ENCODE results near the gene EEF1AKMT4.
A peak's percentile ranks its signal among the peaks of the same experiment; 100 is the strongest.

The EEF1AKMT4 gene

GRCh38 chr3:184275961-184276910, 26.8 kb downstream of the EEF1AKMT4 start, which contains the start of gene ECE2:
ECE2 (plus strand) TSS chr3:184276022; CDS start chr3:184276154, 132 bp downstream.
- no peak within 1 kb of the TSS for H3K4me3 ChIP-seq (ENCODE audit: low read depth, low read length)
- TF ChIP-seq, protein P1, sequence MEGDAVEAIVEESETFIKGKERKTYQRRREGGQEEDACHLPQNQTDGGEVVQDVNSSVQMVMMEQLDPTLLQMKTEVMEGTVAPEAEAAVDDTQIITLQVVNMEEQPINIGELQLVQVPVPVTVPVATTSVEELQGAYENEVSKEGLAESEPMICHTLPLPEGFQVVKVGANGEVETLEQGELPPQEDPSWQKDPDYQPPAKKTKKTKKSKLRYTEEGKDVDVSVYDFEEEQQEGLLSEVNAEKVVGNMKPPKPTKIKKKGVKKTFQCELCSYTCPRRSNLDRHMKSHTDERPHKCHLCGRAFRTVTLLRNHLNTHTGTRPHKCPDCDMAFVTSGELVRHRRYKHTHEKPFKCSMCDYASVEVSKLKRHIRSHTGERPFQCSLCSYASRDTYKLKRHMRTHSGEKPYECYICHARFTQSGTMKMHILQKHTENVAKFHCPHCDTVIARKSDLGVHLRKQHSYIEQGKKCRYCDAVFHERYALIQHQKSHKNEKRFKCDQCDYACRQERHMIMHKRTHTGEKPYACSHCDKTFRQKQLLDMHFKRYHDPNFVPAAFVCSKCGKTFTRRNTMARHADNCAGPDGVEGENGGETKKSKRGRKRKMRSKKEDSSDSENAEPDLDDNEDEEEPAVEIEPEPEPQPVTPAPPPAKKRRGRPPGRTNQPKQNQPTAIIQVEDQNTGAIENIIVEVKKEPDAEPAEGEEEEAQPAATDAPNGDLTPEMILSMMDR (IDR thresholded peaks at IDR 0.05; ENCODE audit: low read depth, low read length, missing control alignments), result no peak
- no peak for DNase-seq (ENCODE audit: low read depth)

- TF ChIP-seq, protein P1 (IDR thresholded peaks at IDR 0.05; ENCODE audit: low read depth, low read length, missing control alignments), result no peak
- no peak overlapping the region for H3K4me3 ChIP-seq (ENCODE audit: low read depth, low read length)
- DNase-seq (ENCODE audit: low read depth), result no peak
These were observed 27.9 kb downstream of the EEF1AKMT4 start for GRCh38 chr3:184277366-184277765.

- TF ChIP-seq, protein P1 (IDR thresholded peaks at IDR 0.05; ENCODE audit: low read depth, low read length, missing control alignments), result no peak
- no peak for DNase-seq (ENCODE audit: low read depth)
- no peak overlapping the region for H3K4me3 ChIP-seq (ENCODE audit: low read depth, low read length)
These were observed 33.5 kb downstream of the EEF1AKMT4 start for GRCh38 chr3:184282941-184283340.

DNA sequence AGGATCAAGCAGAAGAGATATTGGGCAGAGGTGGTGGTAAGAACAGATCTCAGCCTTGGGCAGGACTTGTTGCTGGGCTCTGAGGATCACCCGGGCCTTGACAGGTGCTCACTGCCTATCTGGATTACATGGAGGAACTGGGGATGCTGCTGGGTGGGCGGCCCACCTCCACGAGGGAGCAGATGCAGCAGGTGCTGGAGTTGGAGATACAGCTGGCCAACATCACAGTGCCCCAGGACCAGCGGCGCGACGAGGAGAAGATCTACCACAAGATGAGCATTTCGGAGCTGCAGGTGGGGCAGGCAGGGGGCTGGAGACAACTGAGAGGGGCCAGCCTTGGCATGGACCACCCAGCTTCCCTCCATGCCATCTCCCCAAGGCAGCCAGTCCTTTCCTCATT, 34.2 kb downstream of the EEF1AKMT4 start:
- TF ChIP-seq, protein P1 (IDR thresholded peaks at IDR 0.05; ENCODE audit: low read depth, low read length, missing control alignments), result no peak
- DNase-seq (ENCODE audit: low read depth), result no peak
- H3K4me3 ChIP-seq (ENCODE audit: low read depth, low read length), result no peak overlapping the region

DNA sequence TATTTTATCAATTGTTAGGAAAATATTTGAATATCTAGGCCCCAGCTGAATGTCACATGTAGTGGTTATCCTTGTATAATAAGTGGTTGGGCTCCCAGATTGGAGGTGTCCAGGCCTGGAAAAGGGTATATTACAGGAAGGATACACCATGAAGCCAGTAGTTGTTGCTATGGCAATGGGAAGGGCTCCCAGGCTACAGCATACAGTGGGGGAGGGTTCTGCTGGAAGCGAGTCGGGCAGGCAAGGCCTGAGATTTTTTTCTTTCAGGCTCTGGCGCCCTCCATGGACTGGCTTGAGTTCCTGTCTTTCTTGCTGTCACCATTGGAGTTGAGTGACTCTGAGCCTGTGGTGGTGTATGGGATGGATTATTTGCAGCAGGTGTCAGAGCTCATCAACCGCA, 35.2 kb downstream of the EEF1AKMT4 start:
- H3K4me3 ChIP-seq (ENCODE audit: low read depth, low read length), result no peak overlapping the region
- TF ChIP-seq, protein P1 (IDR thresholded peaks at IDR 0.05; ENCODE audit: low read depth, low read length, missing control alignments), result no peak
- DNase-seq (ENCODE audit: low read depth), result no peak

- TF ChIP-seq, protein P1 (IDR thresholded peaks at IDR 0.05; ENCODE audit: low read depth, low read length, missing control alignments), result peak; percentile 64
These were observed 40.0 kb downstream of the EEF1AKMT4 start for GRCh38 chr3:184289426-184289938.

More at GRCh38 chr3:184289426-184289938, 40.0 kb downstream of the EEF1AKMT4 start:
- H3K4me3 ChIP-seq (ENCODE audit: low read depth, low read length), result no peak overlapping the region
- no peak for DNase-seq (ENCODE audit: low read depth)

All from GM12864 (cell line).